Activated CD8-positive, alpha-beta T cell treated with anti-CD3 and anti-CD28 coated beads for 36 hours (primary cell): ENCODE measurements around the gene DGKI. TPM values are rescaled to one million over a fixed set of nuclear protein-coding genes. Genes with fewer than 3 reads are reported as not detected.

Source experiments
- ATAC-seq: fragments of 200-7000 bp; cut with Tn5 transposase; one replicate; pipeline ENCODE4 v1.10.0; 2021; ENCODE audit warnings: mild to moderate bottlenecking, moderate library complexity
- CTCF ChIA-PET: fragments of 350-600 bp; sonication (Branson Sonifier 250); formaldehyde crosslinking; loops from one replicate; lab custom pipeline; 2021; ENCODE audit warnings: antibody characterized with exemption; lab: Charles Lee
- POLR2A ChIA-PET: fragments of 350-600 bp; sonication (Branson Sonifier 250); formaldehyde crosslinking; loops from one replicate; lab custom pipeline; 2021; ENCODE audit warnings: antibody characterized with exemption; lab: Charles Lee
- DNase-seq: peaks from one replicate; pipeline ENCODE4 v3.0.0-alpha.2; 2020
- H3K27ac Mint-ChIP-seq: one replicate; pipeline ENCODE4 v1.8.0; 2021; ENCODE audit warnings: mild to moderate bottlenecking, mixed read lengths
- H3K27me3 Mint-ChIP-seq: one replicate; pipeline ENCODE4 v1.8.0; 2021; ENCODE audit warnings: mixed read lengths
- H3K36me3 Mint-ChIP-seq: one replicate; pipeline ENCODE4 v1.8.0; 2021; ENCODE audit warnings: low read depth, mixed read lengths
- H3K4me1 Mint-ChIP-seq: one replicate; pipeline ENCODE4 v1.8.0; 2021; ENCODE audit warnings: low read depth, mixed read lengths
- H3K4me3 Mint-ChIP-seq: one replicate; pipeline ENCODE4 v1.8.0; 2021; ENCODE audit warnings: mild to moderate bottlenecking, moderate library complexity, mixed read lengths
- H3K9me3 Mint-ChIP-seq: one replicate; pipeline ENCODE4 v1.8.0; 2021; ENCODE audit warnings: mixed read lengths
- intact Hi-C: fragments of 100-400 bp; cut with micrococcal nuclease; formaldehyde crosslinking; loops from one replicate; pipeline ENCODE4 v1.10.0; 2022
- total RNA-seq, 2 experiments: library from RNA; stranded (reverse); gene quantifications; one replicate each; pipeline ENCODE4 v1.2.3, GENCODE V29; 2021
- TF ChIP-seq, protein P1 (sequence below): fragments of 200-600 bp; IDR thresholded peaks from one replicate; pipeline ENCODE4 v1.8.0; 2022; ENCODE audit warnings: antibody characterized with exemption, mild to moderate bottlenecking

The DGKI gene
- total RNA-seq, 2 experiments from 2014 or later: 0.38 to 0.65 TPM

DNA sequence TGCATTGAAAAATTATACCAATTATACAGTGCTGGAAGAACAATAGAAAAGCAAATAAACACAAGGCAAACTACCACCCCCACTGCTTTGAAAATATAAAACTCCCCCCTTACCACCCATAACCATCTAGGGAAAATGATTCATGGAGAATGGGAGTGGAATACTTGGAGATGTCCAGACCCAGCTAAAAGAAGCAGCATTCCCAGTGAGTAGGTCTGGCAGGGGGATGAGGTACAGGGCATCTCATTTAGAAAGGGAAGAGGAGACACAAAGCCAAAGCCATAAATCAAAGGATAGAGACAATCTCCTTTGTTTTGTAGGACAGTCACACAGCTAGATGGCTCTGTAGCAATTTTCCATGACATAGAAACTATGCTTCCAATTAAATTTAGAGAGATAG lies 36.0 kb upstream of the DGKI start:
- H3K4me3 Mint-ChIP-seq: no peak overlapping the region
- POLR2A ChIA-PET: no interaction called here

DNA sequence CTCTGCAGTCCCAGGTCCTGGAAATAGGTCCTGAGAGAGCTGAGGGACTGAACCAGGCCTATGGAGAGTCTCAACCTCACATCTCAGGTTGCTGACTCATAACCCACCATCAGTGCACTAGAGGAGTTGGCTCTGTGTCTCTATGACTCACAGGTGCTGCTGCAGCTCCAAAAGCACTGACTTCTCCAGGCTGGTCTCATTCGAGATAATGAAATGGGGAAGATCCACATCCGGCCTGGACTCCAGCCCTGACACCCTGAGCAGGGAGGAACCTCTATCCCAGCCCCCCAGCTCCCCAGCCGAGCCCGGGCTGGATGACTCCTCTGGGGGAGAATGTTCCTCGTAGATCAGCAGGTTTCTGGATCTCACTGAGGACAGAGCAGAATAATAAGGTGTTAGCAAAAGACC lies 35.5 kb upstream of the DGKI start:
- H3K4me1 Mint-ChIP-seq: peaks cover 6% of the 10 kb centered on the region
- peak overlapping the region; percentile 34 for H3K27ac Mint-ChIP-seq
- no peak overlapping the region for H3K4me3 Mint-ChIP-seq
- ChIA-PET POLR2A (no interaction called here), CTCF (interaction anchor here (0.7 to 1.2 kb wide), 4 partner anchors 17 to 227 kb away, joined by 3 read pairs; no protein-coding TSS in a partner anchor)
- intact Hi-C loops: no loop called here
- H3K9me3 Mint-ChIP-seq: no peaks in the 10 kb centered on the region
- H3K36me3 Mint-ChIP-seq: peaks cover 49% of the 10 kb centered on the region
- peak; percentile 95 for ATAC-seq
- TF ChIP-seq, protein P1, sequence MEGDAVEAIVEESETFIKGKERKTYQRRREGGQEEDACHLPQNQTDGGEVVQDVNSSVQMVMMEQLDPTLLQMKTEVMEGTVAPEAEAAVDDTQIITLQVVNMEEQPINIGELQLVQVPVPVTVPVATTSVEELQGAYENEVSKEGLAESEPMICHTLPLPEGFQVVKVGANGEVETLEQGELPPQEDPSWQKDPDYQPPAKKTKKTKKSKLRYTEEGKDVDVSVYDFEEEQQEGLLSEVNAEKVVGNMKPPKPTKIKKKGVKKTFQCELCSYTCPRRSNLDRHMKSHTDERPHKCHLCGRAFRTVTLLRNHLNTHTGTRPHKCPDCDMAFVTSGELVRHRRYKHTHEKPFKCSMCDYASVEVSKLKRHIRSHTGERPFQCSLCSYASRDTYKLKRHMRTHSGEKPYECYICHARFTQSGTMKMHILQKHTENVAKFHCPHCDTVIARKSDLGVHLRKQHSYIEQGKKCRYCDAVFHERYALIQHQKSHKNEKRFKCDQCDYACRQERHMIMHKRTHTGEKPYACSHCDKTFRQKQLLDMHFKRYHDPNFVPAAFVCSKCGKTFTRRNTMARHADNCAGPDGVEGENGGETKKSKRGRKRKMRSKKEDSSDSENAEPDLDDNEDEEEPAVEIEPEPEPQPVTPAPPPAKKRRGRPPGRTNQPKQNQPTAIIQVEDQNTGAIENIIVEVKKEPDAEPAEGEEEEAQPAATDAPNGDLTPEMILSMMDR: no peak
- H3K27me3 Mint-ChIP-seq: no peaks in the 10 kb centered on the region
- peak; percentile 46 for DNase-seq

More for the DNA sequence above, 36.0 kb upstream of the DGKI start:
- Mint-ChIP-seq H3K27me3 (no peaks in the 10 kb centered on the region), H3K9me3 (no peaks in the 10 kb centered on the region), H3K36me3 (peaks cover 48% of the 10 kb centered on the region), H3K4me1 (peaks cover 6% of the 10 kb centered on the region), H3K27ac (no peak overlapping the region)
- ATAC-seq: no peak
- TF ChIP-seq, protein P1: no peak
- intact Hi-C loops: no loop called here
- CTCF ChIA-PET: interaction anchor here (0.8 to 1.2 kb wide), 3 partner anchors 17 to 21 kb away, joined by 3 read pairs; no protein-coding TSS in a partner anchor
- DNase-seq: no peak

DNA sequence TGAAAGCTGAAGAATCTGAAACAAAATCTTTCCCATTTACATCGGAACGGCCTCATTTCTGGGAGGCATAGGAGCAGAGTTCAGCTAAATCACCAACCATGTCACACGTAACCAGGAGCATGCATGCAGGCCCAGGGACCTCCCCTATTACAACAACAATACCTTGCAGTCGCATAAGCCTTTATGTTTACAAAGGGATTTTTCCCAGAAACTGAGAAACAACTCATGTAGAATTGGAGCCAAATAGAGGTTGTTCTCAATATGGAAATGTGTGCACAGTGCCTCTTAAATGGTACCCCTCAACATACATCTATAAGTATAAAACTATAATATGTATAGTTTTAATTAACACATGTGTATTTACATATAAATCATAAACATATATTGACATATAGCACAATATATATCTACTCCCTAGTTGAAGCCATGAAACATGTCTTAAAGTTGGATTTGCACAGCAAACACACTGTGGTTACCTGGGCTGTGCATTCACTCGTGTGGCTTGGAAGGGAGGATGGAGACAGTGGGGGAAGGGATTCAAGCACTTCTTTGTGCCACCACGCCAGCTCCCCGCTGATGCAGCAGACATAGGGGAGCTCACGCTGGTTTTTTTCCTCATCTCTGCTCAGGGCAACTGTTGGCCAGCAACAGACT lies 35.0 kb upstream of the DGKI start:
- H3K9me3 Mint-ChIP-seq: no peaks in the 10 kb centered on the region
- DNase-seq (no peak), ATAC-seq (peak; percentile 29)
- peaks cover 49% of the 10 kb centered on the region for H3K36me3 Mint-ChIP-seq
- ChIA-PET CTCF (interaction anchor here (0.7 to 0.8 kb wide), 2 partner anchors 18 to 226 kb away, joined by 3 read pairs; no protein-coding TSS in a partner anchor), POLR2A (interaction anchor here (0.5 kb wide), 1 partner anchor 25 kb away, joined by 3 read pairs; no protein-coding TSS in a partner anchor)
- no peaks in the 10 kb centered on the region for H3K27me3 Mint-ChIP-seq
- H3K27ac Mint-ChIP-seq: peak overlapping the region; percentile 34
- TF ChIP-seq, protein P1: no peak
- no peak overlapping the region for H3K4me3 Mint-ChIP-seq
- intact Hi-C loops: no loop called here
- H3K4me1 Mint-ChIP-seq: peaks cover 6% of the 10 kb centered on the region

DNA sequence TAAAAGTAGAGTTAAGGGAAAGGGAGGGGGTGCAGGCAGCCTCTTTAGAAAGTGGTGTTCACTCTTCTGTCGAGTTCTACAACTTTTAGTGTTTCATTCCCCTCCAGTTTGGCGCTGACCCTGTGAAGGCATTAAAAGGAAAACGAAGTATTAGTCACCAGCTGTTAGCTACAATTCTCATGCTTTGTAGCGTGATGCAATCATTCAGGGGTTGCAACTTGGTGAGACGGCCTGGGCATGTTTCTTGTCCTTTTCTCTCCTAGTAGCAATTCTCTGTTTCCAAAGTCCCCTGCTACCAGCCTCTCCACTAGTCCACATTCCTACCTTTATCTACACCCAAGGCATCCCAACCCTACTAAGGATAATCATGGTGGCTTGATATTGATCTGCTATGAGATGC lies 33.7 kb upstream of the DGKI start:
- CTCF ChIA-PET: interaction anchor here (0.8 to 2.0 kb wide), 2 partner anchors 19 to 23 kb away, joined by 3 to 6 read pairs; no protein-coding TSS in a partner anchor
- peaks cover 49% of the 10 kb centered on the region for H3K36me3 Mint-ChIP-seq
- H3K27ac Mint-ChIP-seq: no peak overlapping the region
- ATAC-seq (no peak), DNase-seq (no peak)
- POLR2A ChIA-PET: no interaction called here
- TF ChIP-seq, protein P1: no peak
- intact Hi-C loops: no loop called here
- H3K9me3 Mint-ChIP-seq: no peaks in the 10 kb centered on the region
- peaks cover 6% of the 10 kb centered on the region for H3K4me1 Mint-ChIP-seq
- H3K27me3 Mint-ChIP-seq: no peaks in the 10 kb centered on the region
- H3K4me3 Mint-ChIP-seq: no peak overlapping the region
